Smooth muscle cell of the brain vasculature (primary cell): Measurements from ENCODE around the gene HIC2.
"Not testable (repeated sequence)": the region's sequence is repeated elsewhere in the genome, so short reads cannot be mapped to it uniquely, and the experiment has no call there.

ENCODE experiments used
- DNase-seq: peaks from one replicate; pipeline ENCODE4 v3.0.0-alpha.2; 2012; ENCODE audit warnings: low read depth, low spot score

Gene HIC2

DNA sequence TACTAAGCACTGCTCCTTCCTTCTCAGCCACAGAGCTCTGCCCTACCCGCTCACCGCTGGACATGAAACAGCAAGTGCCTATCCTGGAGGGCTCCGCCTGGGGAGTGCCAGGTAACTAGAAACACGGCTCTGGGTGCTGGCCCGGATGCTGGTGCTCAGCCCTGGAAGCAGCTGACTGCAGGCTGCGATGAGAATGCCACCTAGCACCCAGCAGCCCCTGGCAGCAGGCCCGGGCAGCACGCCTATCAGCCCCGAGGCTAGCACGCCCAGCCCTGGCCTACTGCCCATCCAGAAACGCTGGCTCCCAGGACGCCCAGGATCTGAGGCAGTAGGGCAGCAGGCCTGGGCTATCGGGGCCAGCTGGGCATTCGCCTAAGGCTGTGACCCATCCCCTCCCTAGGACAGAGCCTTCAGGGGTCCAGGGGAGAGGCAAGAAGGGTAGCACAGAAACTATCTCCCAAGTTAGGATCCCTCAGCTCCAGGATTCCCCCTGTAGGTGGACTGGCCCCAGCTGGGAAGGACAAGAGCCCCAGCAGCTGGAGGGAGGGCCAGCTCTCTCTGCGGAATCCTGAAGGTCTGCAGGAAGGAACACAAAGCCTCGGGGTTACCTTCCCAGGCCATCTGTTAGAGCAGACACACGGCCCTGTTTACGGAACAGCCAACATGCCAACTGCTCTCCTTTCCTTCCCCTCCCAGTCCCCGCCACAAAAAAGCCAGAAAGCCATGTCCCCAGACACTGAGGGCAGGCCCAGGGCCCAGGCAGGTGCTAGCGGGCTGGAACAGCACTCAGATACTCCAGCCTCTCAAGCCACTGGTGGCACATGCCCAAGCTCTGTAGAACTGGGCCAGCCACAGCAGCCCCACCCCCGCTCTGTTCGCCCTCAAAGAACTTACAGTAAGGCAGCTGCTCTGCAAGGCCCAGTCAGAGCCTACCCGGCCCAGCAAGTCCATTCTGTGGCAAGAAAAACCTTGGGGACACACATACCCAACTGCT, 76.9 kb downstream of the HIC2 start:
- not testable (repeated sequence) for DNase-seq

DNA sequence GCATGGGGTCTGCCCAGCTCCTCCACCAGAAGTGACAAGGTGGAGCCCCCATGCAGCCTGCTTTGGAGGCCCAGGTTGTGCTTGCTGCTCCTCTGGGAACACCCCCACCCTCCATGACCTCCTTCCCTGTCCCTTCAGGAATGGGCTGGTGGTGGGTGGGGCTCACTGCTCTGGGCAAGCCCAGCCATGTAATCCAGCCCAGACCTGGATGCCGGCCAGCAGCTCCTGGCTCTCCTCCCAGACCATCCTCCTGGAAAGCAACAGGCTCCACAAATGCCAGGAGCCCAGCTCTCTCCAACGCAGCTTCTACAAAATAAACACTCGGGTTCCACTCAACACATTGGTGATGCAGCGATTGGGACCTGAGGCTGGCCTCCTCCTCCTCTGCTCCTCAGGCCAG, 80.8 kb downstream of the HIC2 start:
- DNase-seq = not testable (repeated sequence)

DNA sequence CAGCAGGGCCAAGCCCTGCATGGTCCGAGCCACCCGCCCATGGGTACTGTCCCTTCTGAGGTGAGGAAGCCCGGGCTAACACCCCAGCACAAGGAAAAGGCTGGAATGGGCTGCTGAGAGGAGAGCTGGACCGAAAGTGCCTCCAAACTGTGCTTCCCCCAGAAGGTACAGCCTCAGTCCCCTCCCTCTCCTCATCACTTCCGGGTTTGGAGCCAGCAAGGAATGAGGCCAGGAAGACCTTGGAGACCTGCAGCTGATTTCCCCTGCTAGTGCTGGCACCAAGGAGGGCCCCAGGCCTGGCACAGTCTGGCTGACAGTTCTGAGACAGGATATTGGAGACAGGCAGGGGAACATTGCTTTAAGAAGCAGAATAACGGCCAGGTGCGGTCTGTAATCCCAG, 81.3 kb downstream of the HIC2 start:
- not testable (repeated sequence) for DNase-seq

DNA sequence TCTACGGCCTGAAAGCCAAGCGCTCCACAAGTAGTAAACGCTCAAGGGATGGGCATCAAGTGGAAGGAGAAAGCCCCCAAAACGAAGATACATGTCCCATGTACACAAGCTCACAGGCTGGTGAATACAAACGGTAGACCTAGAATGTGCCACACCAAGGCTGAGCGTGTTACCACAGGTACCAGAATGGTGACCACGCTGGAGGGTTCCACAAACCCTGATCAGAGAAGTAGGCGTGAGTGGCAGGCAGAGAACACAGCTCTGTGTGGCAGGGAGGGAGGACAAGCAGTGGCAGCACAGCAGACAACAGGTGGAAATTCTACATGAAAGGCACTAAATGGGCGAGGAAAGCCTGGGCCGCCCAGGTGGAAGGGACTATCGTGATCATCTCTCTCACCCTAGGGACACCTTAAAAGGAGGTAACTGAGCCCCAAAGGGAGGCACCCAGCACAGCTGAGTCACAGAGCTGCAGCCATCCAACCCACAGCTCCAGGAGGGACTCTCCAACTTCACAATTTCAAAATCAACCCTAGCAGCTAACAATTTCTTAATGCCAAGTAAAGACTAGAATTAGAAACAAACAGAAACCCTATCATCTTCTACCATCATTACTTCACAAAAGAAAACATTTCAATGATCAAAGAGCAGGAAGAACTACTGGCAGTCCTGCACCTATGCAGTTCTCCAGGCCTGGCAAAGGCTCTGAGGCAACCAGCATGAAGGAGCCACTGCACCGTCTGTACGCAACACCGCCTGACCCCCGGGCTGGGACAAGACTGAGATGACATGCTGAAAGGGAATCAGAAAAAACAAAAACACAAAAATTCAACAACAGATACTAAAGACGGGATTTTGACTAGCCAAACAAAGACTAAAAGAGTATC, 82.7 kb downstream of the HIC2 start:
- DNase-seq = not testable (repeated sequence)
